ENCODE results near the gene HPF1. TPM values are rescaled to one million over a fixed set of nuclear protein-coding genes. Genes with fewer than 3 reads are reported as not detected.

Gene HPF1
- total RNA-seq, 1 experiment from 2014 or later, result 26.9 TPM

GRCh38 chr4:169770416-169770815 lies 12.7 kb upstream of the HPF1 start:
- Histone ChIP-seq H3K4me2 (no peak overlapping the region), H3K27me3 (ENCODE audit: insufficient read depth, low read depth) (no peaks in the 10 kb centered on the region), H3K9me2 (ENCODE audit: insufficient read depth) (no peaks in the 10 kb centered on the region), H3K79me2 (ENCODE audit: low read depth) (no peaks in the 10 kb centered on the region), H3K9me3 (ENCODE audit: insufficient read depth, low read depth) (no peaks in the 10 kb centered on the region), H4K20me1 (ENCODE audit: insufficient read depth) (no peaks in the 10 kb centered on the region), H3K4me3 (no peak overlapping the region), H3K36me3 (ENCODE audit: low read depth) (no peaks in the 10 kb centered on the region), H3K27ac (no peak overlapping the region), H3K4me1 (replicated peaks; ENCODE audit: insufficient read depth) (no peaks in the 10 kb centered on the region), H3F3A (ENCODE audit: insufficient read depth, low read depth) (no peaks in the 10 kb centered on the region), H2AFZ (no peak overlapping the region)
- intact Hi-C loops (cut with micrococcal nuclease; ENCODE audit: unreplicated experiment), result no loop called here
- no peak for TF ChIP-seq EZH2 (IDR thresholded peaks at IDR 0.05; ENCODE audit: low read depth)
- TF ChIP-seq, protein P1, sequence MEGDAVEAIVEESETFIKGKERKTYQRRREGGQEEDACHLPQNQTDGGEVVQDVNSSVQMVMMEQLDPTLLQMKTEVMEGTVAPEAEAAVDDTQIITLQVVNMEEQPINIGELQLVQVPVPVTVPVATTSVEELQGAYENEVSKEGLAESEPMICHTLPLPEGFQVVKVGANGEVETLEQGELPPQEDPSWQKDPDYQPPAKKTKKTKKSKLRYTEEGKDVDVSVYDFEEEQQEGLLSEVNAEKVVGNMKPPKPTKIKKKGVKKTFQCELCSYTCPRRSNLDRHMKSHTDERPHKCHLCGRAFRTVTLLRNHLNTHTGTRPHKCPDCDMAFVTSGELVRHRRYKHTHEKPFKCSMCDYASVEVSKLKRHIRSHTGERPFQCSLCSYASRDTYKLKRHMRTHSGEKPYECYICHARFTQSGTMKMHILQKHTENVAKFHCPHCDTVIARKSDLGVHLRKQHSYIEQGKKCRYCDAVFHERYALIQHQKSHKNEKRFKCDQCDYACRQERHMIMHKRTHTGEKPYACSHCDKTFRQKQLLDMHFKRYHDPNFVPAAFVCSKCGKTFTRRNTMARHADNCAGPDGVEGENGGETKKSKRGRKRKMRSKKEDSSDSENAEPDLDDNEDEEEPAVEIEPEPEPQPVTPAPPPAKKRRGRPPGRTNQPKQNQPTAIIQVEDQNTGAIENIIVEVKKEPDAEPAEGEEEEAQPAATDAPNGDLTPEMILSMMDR (conservative IDR thresholded peaks at IDR 0.05), result no peak
- no TSS peak for BruUV-seq (replicated peaks)
- DNase-seq, result no peak
- ChIA-PET POLR2A (ENCODE audit: unreplicated experiment) (no interaction called here), CTCF (no interaction called here)

- intact Hi-C loops (cut with micrococcal nuclease; ENCODE audit: unreplicated experiment), result no loop called here
- H3K27me3 ChIP-seq (ENCODE audit: insufficient read depth, low read depth), result no peaks in the 10 kb centered on the region
- H2AFZ ChIP-seq, result no peak overlapping the region
- TF ChIP-seq EZH2 (IDR thresholded peaks at IDR 0.05; ENCODE audit: low read depth), result no peak
- TF ChIP-seq, protein P1 (conservative IDR thresholded peaks at IDR 0.05), result no peak
- no peak for DNase-seq
- no TSS peak for BruUV-seq (replicated peaks)
- H3F3A ChIP-seq (ENCODE audit: insufficient read depth, low read depth), result no peaks in the 10 kb centered on the region
- no peaks in the 10 kb centered on the region for H3K9me3 ChIP-seq (ENCODE audit: insufficient read depth, low read depth)
- no peaks in the 10 kb centered on the region for H4K20me1 ChIP-seq (ENCODE audit: insufficient read depth)
- H3K4me1 ChIP-seq (replicated peaks; ENCODE audit: insufficient read depth), result no peaks in the 10 kb centered on the region
- H3K9me2 ChIP-seq (ENCODE audit: insufficient read depth), result no peaks in the 10 kb centered on the region
- H3K36me3 ChIP-seq (ENCODE audit: low read depth), result no peaks in the 10 kb centered on the region
- CTCF ChIA-PET, result no interaction called here
- POLR2A ChIA-PET (ENCODE audit: unreplicated experiment), result no interaction called here
- no peak overlapping the region for H3K4me2 ChIP-seq
- no peak overlapping the region for H3K4me3 ChIP-seq
- H3K27ac ChIP-seq, result no peak overlapping the region
- H3K79me2 ChIP-seq (ENCODE audit: low read depth), result no peaks in the 10 kb centered on the region
Observed at GRCh38 chr4:169768385-169768784, 10.6 kb upstream of the HPF1 start.

GRCh38 chr4:169766741-169767140 lies 9.0 kb upstream of the HPF1 start:
- no peak for TF ChIP-seq EZH2 (IDR thresholded peaks at IDR 0.05; ENCODE audit: low read depth)
- TF ChIP-seq, protein P1 (conservative IDR thresholded peaks at IDR 0.05), result no peak
- H3F3A ChIP-seq (ENCODE audit: insufficient read depth, low read depth), result no peaks in the 10 kb centered on the region
- H3K4me2 ChIP-seq, result no peak overlapping the region
- no peak for DNase-seq
- no peaks in the 10 kb centered on the region for H3K9me3 ChIP-seq (ENCODE audit: insufficient read depth, low read depth)
- BruUV-seq (replicated peaks), result no TSS peak
- H3K36me3 ChIP-seq (ENCODE audit: low read depth), result no peaks in the 10 kb centered on the region
- no peaks in the 10 kb centered on the region for H3K9me2 ChIP-seq (ENCODE audit: insufficient read depth)
- H4K20me1 ChIP-seq (ENCODE audit: insufficient read depth), result no peaks in the 10 kb centered on the region
- H3K4me1 ChIP-seq (replicated peaks; ENCODE audit: insufficient read depth), result no peaks in the 10 kb centered on the region
- H3K79me2 ChIP-seq (ENCODE audit: low read depth), result no peaks in the 10 kb centered on the region
- H3K27ac ChIP-seq, result no peak overlapping the region
- H3K4me3 ChIP-seq, result no peak overlapping the region
- H3K27me3 ChIP-seq (ENCODE audit: insufficient read depth, low read depth), result no peaks in the 10 kb centered on the region
- intact Hi-C loops (cut with micrococcal nuclease; ENCODE audit: unreplicated experiment), result no loop called here
- POLR2A ChIA-PET (ENCODE audit: unreplicated experiment), result no interaction called here
- H2AFZ ChIP-seq, result no peak overlapping the region
- CTCF ChIA-PET, result no interaction called here

Measured in PC-9 (cell line).